WTC11 (cell line): Measurements from ENCODE around the gene CD69. TPM values are rescaled to one million over a fixed set of nuclear protein-coding genes. Genes with fewer than 3 reads are reported as not detected.

Source experiments
- ATAC-seq: fragments of 200-7000 bp; cut with Tn5 transposase; 2 replicates; pipeline ENCODE4 v1.10.0; 2021; ENCODE audit warnings: mild to moderate bottlenecking, moderate library complexity
- CTCF ChIA-PET: fragments of 300-600 bp; sonication (Branson Sonifier 250); formaldehyde crosslinking; loops from one replicate; lab custom pipeline; 2021; ENCODE audit warnings: antibody characterized with exemption; lab: Charles Lee
- POLR2A ChIA-PET: fragments of 350-600 bp; sonication (Branson Sonifier 250); formaldehyde crosslinking; loops from one replicate; lab custom pipeline; 2021; ENCODE audit warnings: antibody characterized with exemption; lab: Charles Lee
- DNase-seq: peaks from one replicate; pipeline ENCODE4 v3.0.0; 2021; ENCODE audit warnings: low spot score
- H3K27ac Mint-ChIP-seq: 2 replicates; pipeline ENCODE4 v1.8.0; 2021; ENCODE audit warnings: mixed read lengths
- H3K27me3 Mint-ChIP-seq: 2 replicates; pipeline ENCODE4 v1.8.0; 2021; ENCODE audit warnings: low read depth, mild to moderate bottlenecking, moderate library complexity, mixed read lengths
- H3K36me3 Mint-ChIP-seq: 2 replicates; pipeline ENCODE4 v1.8.0; 2021; ENCODE audit warnings: mixed read lengths
- H3K4me1 Mint-ChIP-seq: 2 replicates; pipeline ENCODE4 v1.8.0; 2022; ENCODE audit warnings: mixed read lengths
- H3K4me3 Mint-ChIP-seq: 2 replicates; pipeline ENCODE4 v1.8.0; 2021; ENCODE audit warnings: mild to moderate bottlenecking, moderate library complexity, mixed read lengths
- H3K9me3 Mint-ChIP-seq: 2 replicates; pipeline ENCODE4 v1.8.0; 2021; ENCODE audit warnings: mixed read lengths
- CREM ChIP-seq: sonication (generic); formaldehyde crosslinking; IDR thresholded peaks from 2 replicates; pipeline ENCODE4 v1.8.1; 2022; ENCODE audit warnings: mild to moderate bottlenecking, missing genetic modification reagents, moderate library complexity
- CTCF ChIP-seq: fragments of 200-600 bp; IDR thresholded peaks from 2 replicates; pipeline ENCODE4 v1.8.0; 2022; ENCODE audit warnings: antibody characterized with exemption
- EMX1 ChIP-seq: fragments of 250-450 bp; sonication (Bioruptor Pico); IDR thresholded peaks from 2 replicates; pipeline ENCODE4 v1.8.0; 2021; ENCODE audit warnings: mild to moderate bottlenecking
- ERG ChIP-seq: fragments of 250-450 bp; sonication (Bioruptor Pico); IDR thresholded peaks from 2 replicates; pipeline ENCODE4 v1.8.0; 2021; ENCODE audit warnings: mild to moderate bottlenecking
- ETV6 ChIP-seq: sonication (generic); formaldehyde crosslinking; IDR thresholded peaks from 2 replicates; pipeline ENCODE4 v1.8.1; 2022; ENCODE audit warnings: mild to moderate bottlenecking, missing genetic modification reagents
- GRHL2 ChIP-seq: fragments of 250-450 bp; sonication (Bioruptor Pico); IDR thresholded peaks from 2 replicates; pipeline ENCODE4 v1.8.0; 2022; ENCODE audit warnings: mild to moderate bottlenecking, moderate library complexity; ENCODE audit not compliant: insufficient replicate concordance, severe bottlenecking
- KAT7 ChIP-seq: sonication (generic); formaldehyde crosslinking; IDR thresholded peaks from 2 replicates; pipeline ENCODE4 v1.8.1; 2023; ENCODE audit warnings: missing genetic modification reagents, mild to moderate bottlenecking, borderline replicate concordance
- MXD4 ChIP-seq: fragments of 250-450 bp; sonication (Bioruptor Pico); IDR thresholded peaks from 2 replicates; pipeline ENCODE4 v1.8.0; 2021; ENCODE audit warnings: mild to moderate bottlenecking, moderate library complexity, borderline replicate concordance
- MYBL2 ChIP-seq: sonication (generic); formaldehyde crosslinking; IDR thresholded peaks from 2 replicates; pipeline ENCODE4 v1.8.1; 2023; ENCODE audit warnings: mild to moderate bottlenecking, moderate library complexity, missing genetic modification reagents
- RORB ChIP-seq: fragments of 250-450 bp; sonication (Bioruptor Pico); IDR thresholded peaks from 2 replicates; pipeline ENCODE4 v1.9.0; 2021; ENCODE audit warnings: mild to moderate bottlenecking
- SMAD4 ChIP-seq: sonication (generic); formaldehyde crosslinking; IDR thresholded peaks from 2 replicates; pipeline ENCODE4 v1.8.0; 2022; ENCODE audit warnings: mild to moderate bottlenecking, missing genetic modification reagents
- SOX15 ChIP-seq: fragments of 250-450 bp; sonication (Bioruptor Pico); IDR thresholded peaks from 2 replicates; pipeline ENCODE4 v1.9.0; 2021; ENCODE audit warnings: mild to moderate bottlenecking
- TEAD4 ChIP-seq: sonication (generic); formaldehyde crosslinking; IDR thresholded peaks from 2 replicates; pipeline ENCODE4 v1.8.0; 2022; ENCODE audit warnings: mild to moderate bottlenecking, missing genetic modification reagents
- USF2 ChIP-seq: sonication (generic); formaldehyde crosslinking; IDR thresholded peaks from 2 replicates; pipeline ENCODE4 v1.8.1; 2023; ENCODE audit warnings: mild to moderate bottlenecking, missing genetic modification reagents, moderate library complexity
- ZNF232 ChIP-seq: sonication (generic); formaldehyde crosslinking; IDR thresholded peaks from 2 replicates; pipeline ENCODE4 v1.8.0; 2022; ENCODE audit warnings: mild to moderate bottlenecking, missing genetic modification reagents
- ZNF263 ChIP-seq: sonication (generic); formaldehyde crosslinking; IDR thresholded peaks from 2 replicates; pipeline ENCODE4 v1.8.1; 2022; ENCODE audit warnings: low read depth, mild to moderate bottlenecking, moderate library complexity, missing genetic modification reagents
- ZNF317 ChIP-seq: sonication (generic); formaldehyde crosslinking; IDR thresholded peaks from 2 replicates; pipeline ENCODE4 v1.8.1; 2023; ENCODE audit warnings: low read depth, mild to moderate bottlenecking, moderate library complexity, missing genetic modification reagents, borderline replicate concordance
- ZNF416 ChIP-seq: fragments of 250-450 bp; sonication (Bioruptor Pico); IDR thresholded peaks from 2 replicates; pipeline ENCODE4 v1.9.0; 2021; ENCODE audit warnings: mild to moderate bottlenecking, inconsistent platforms
- ZNF671 ChIP-seq: fragments of 250-450 bp; sonication (Bioruptor Pico); IDR thresholded peaks from 2 replicates; pipeline ENCODE4 v1.8.0; 2021; ENCODE audit warnings: mild to moderate bottlenecking
- total RNA-seq: library from RNA; stranded (reverse); gene quantifications from 3 replicates; pipeline ENCODE4 v1.2.3, GENCODE V29; 2021
- TF ChIP-seq, protein P1 (sequence below): fragments of 250-450 bp; sonication (Bioruptor Pico); IDR thresholded peaks from 2 replicates; pipeline ENCODE4 v1.9.0; 2021; ENCODE audit warnings: mild to moderate bottlenecking
- TF ChIP-seq, protein P2 (sequence below): sonication (generic); formaldehyde crosslinking; IDR thresholded peaks from 2 replicates; pipeline ENCODE4 v1.8.0; 2023; ENCODE audit warnings: missing genetic modification reagents

Gene CD69
- total RNA-seq, 1 experiment from 2014 or later = 0.42 TPM

GRCh38 chr12:9796971-9797370 lies 36.3 kb upstream of the CD69 start (continued):
- TF ChIP-seq CTCF = no peak

- CTCF ChIA-PET = interaction anchor here (5.2 kb wide), 1 partner anchor 48 kb away, joined by 148 read pairs; no protein-coding TSS in a partner anchor
- no peak for TF ChIP-seq CTCF
- TF ChIP-seq ZNF416 (CRISPR knock-in tag) = no peak
- TF ChIP-seq CREM (CRISPR knock-in tag) = no peak
- TF ChIP-seq RORB (CRISPR knock-in tag) = no peak
- TF ChIP-seq, protein P1, sequence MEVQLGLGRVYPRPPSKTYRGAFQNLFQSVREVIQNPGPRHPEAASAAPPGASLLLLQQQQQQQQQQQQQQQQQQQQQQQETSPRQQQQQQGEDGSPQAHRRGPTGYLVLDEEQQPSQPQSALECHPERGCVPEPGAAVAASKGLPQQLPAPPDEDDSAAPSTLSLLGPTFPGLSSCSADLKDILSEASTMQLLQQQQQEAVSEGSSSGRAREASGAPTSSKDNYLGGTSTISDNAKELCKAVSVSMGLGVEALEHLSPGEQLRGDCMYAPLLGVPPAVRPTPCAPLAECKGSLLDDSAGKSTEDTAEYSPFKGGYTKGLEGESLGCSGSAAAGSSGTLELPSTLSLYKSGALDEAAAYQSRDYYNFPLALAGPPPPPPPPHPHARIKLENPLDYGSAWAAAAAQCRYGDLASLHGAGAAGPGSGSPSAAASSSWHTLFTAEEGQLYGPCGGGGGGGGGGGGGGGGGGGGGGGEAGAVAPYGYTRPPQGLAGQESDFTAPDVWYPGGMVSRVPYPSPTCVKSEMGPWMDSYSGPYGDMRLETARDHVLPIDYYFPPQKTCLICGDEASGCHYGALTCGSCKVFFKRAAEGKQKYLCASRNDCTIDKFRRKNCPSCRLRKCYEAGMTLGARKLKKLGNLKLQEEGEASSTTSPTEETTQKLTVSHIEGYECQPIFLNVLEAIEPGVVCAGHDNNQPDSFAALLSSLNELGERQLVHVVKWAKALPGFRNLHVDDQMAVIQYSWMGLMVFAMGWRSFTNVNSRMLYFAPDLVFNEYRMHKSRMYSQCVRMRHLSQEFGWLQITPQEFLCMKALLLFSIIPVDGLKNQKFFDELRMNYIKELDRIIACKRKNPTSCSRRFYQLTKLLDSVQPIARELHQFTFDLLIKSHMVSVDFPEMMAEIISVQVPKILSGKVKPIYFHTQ (CRISPR knock-in tag) = no peak
- no peak for TF ChIP-seq MXD4 (CRISPR knock-in tag)
- TF ChIP-seq ZNF671 (CRISPR knock-in tag) = no peak
- no peak for TF ChIP-seq SMAD4 (CRISPR knock-in tag)
- no peak for TF ChIP-seq SOX15 (CRISPR knock-in tag)
- ATAC-seq (no peak), DNase-seq (no peak)
- peak overlapping the region; percentile 22; the same call in 1 of the 2 replicates for H3K27ac Mint-ChIP-seq
- peaks cover 26% of the 10 kb centered on the region for H3K4me1 Mint-ChIP-seq
- H3K4me3 Mint-ChIP-seq = no peak overlapping the region
- POLR2A ChIA-PET = no interaction called here
- peaks cover 4% of the 10 kb centered on the region for H3K9me3 Mint-ChIP-seq
- H3K36me3 Mint-ChIP-seq = no peaks in the 10 kb centered on the region
- no peaks in the 10 kb centered on the region; the same call in 1 of the 2 replicates for H3K27me3 Mint-ChIP-seq
These were observed 35.6 kb upstream of the CD69 start for GRCh38 chr12:9796346-9796745.

DNA sequence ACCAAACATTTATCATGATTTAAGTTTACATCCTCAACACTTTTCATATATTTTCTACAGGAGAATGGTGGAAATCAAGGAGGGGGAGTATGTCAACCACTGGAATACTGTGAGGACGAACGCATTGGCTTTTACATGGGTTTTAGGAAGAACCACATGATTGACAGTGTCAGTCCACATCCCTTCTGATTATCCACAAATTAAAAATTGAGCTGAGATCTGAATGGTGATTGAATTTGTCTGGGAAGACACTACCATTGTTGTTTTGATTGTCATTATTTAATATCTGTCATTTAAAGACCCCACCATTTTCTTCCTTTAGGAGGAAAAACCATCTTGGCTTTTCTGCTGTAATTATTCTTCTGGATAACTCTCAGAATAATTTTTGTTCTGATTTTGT lies 35.2 kb upstream of the CD69 start:
- H3K4me1 Mint-ChIP-seq = peaks cover 26% of the 10 kb centered on the region
- no peak overlapping the region for H3K27ac Mint-ChIP-seq
- H3K4me3 Mint-ChIP-seq = no peak overlapping the region
- CTCF ChIA-PET = no interaction called here
- no peaks in the 10 kb centered on the region; the same call in 1 of the 2 replicates for H3K27me3 Mint-ChIP-seq
- ATAC-seq (no peak), DNase-seq (no peak)
- TF ChIP-seq EMX1 (CRISPR knock-in tag) (no peak), SOX15 (CRISPR knock-in tag) (no peak), ZNF232 (no peak), ERG (CRISPR knock-in tag) (no peak), ETV6 (no peak), KAT7 (CRISPR knock-in tag) (no peak), USF2 (CRISPR knock-in tag) (no peak), GRHL2 (CRISPR knock-in tag) (no peak), TEAD4 (CRISPR knock-in tag) (no peak), ZNF317 (CRISPR knock-in tag) (no peak), MYBL2 (CRISPR knock-in tag) (no peak), ZNF671 (CRISPR knock-in tag) (no peak), ZNF263 (CRISPR knock-in tag) (no peak), ZNF416 (CRISPR knock-in tag) (no peak)
- TF ChIP-seq, protein P2, sequence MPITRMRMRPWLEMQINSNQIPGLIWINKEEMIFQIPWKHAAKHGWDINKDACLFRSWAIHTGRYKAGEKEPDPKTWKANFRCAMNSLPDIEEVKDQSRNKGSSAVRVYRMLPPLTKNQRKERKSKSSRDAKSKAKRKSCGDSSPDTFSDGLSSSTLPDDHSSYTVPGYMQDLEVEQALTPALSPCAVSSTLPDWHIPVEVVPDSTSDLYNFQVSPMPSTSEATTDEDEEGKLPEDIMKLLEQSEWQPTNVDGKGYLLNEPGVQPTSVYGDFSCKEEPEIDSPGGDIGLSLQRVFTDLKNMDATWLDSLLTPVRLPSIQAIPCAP (CRISPR knock-in tag) = no peak
- TF ChIP-seq, protein P1 (CRISPR knock-in tag) = no peak
- TF ChIP-seq, all 79 proteins: peak for 0
- Mint-ChIP-seq H3K36me3 (no peaks in the 10 kb centered on the region), H3K9me3 (peaks cover under 1% of the 10 kb centered on the region)
- POLR2A ChIA-PET = no interaction called here
